HG03095 (cell line): ENCODE results near the gene TMPRSS6.

ENCODE experiments used
- ATAC-seq: cut with Tn5 transposase; IDR thresholded peaks from one replicate; pipeline ENCODE4 v1.9.1; 2021; ENCODE audit warnings: moderate library complexity; ENCODE audit not compliant: unreplicated experiment

TMPRSS6 gene

GRCh38 chr22:37119872-37120271, 10.4 kb upstream of the TMPRSS6 start:
- ATAC-seq: no peak

GRCh38 chr22:37118083-37118482, 8.6 kb upstream of the TMPRSS6 start:
- ATAC-seq: no peak

- ATAC-seq: no peak
These were observed 7.6 kb upstream of the TMPRSS6 start for GRCh38 chr22:37117092-37117491.

GRCh38 chr22:37115032-37115431, 5.5 kb upstream of the TMPRSS6 start:
- ATAC-seq: no peak

GRCh38 chr22:37113757-37114156, 4.2 kb upstream of the TMPRSS6 start:
- ATAC-seq: no peak

- no peak for ATAC-seq
These were observed 2.7 kb upstream of the TMPRSS6 start for GRCh38 chr22:37112084-37112728.

- no peak for ATAC-seq
These were observed 1.7 kb upstream of the TMPRSS6 start for GRCh38 chr22:37111156-37111717.

GRCh38 chr22:37107816-37108621, 1.5 kb downstream of the TMPRSS6 start:
- ATAC-seq: no peak

GRCh38 chr22:37105990-37106389, 3.5 kb downstream of the TMPRSS6 start:
- no peak for ATAC-seq

GRCh38 chr22:37105154-37105553, 4.4 kb downstream of the TMPRSS6 start:
- ATAC-seq: no peak

- ATAC-seq: no peak
These were observed 5.7 kb downstream of the TMPRSS6 start for GRCh38 chr22:37103656-37104452.

GRCh38 chr22:37103151-37103550, 6.4 kb downstream of the TMPRSS6 start:
- ATAC-seq: no peak

GRCh38 chr22:37101311-37102066, 8.0 kb downstream of the TMPRSS6 start:
- ATAC-seq: no peak

- ATAC-seq: no peak
These were observed 8.9 kb downstream of the TMPRSS6 start for GRCh38 chr22:37100589-37101127.

- ATAC-seq: no peak
These were observed 10.4 kb downstream of the TMPRSS6 start for GRCh38 chr22:37098976-37099591.

- no peak for ATAC-seq
These were observed 12.2 kb downstream of the TMPRSS6 start for GRCh38 chr22:37097346-37097745.

- ATAC-seq: no peak
These were observed 14.4 kb downstream of the TMPRSS6 start for GRCh38 chr22:37095113-37095512.

GRCh38 chr22:37094239-37094638, 15.3 kb downstream of the TMPRSS6 start:
- no peak for ATAC-seq

GRCh38 chr22:37092997-37093396, 16.5 kb downstream of the TMPRSS6 start:
- ATAC-seq: no peak

GRCh38 chr22:37091994-37092393, 17.5 kb downstream of the TMPRSS6 start:
- no peak for ATAC-seq
